GM19099 (cell line): Measurements from ENCODE around the gene CAPSL.

Experiments
- POLR2A ChIP-seq: IDR thresholded peaks from 3 replicates; pipeline ENCODE4 v1.6.1; 2011; ENCODE audit warnings: low read depth; ENCODE audit not compliant: insufficient read length; ENCODE audit errors: extremely low read depth

The CAPSL gene

GRCh38 chr5:35938568-35939227 lies at the start of gene CAPSL:
Gene CAPSL, minus strand, starts transcription at chr5:35938622. Its CDS starts 17,502 bp downstream, at chr5:35921120.
- no peak for TF ChIP-seq POLR2A

DNA sequence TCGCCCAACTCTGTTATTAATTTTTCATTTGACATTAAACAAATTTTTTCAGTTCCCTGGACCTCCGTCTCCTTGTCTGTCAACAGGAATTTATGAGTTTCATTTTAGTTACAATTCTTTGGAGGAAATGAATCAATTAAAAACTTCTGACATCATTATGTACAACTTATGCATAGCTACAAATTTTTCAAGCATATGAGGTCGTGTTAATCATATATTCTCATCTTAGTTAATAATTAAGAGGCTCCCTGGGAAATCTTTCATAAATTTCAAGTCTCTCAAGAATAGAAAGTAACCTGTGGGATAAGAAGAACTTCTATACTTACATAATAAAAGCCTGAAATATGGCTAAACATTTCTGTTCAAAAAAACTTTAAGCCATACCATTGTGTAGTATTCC lies 49.4 kb upstream of the CAPSL start:
- TF ChIP-seq POLR2A: no peak

DNA sequence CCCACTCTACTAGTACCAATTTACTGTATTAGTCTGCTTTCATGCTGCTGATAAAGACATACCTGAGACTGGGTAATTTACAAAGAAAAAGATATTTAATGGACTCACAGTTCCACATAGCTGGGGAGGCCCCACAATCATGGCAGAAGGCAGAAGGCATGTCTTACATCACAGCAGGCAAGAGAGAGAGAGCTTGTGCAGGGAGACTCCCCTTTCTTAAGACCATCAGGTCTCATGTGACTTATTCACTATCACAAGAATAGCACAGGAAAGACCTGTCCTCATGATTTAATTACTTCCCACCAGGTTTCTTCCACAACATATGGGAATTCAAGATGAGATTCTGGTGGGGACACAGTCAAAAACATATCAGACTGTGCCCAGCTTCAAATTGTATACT lies 41.3 kb upstream of the CAPSL start:
- TF ChIP-seq POLR2A: no peak

DNA sequence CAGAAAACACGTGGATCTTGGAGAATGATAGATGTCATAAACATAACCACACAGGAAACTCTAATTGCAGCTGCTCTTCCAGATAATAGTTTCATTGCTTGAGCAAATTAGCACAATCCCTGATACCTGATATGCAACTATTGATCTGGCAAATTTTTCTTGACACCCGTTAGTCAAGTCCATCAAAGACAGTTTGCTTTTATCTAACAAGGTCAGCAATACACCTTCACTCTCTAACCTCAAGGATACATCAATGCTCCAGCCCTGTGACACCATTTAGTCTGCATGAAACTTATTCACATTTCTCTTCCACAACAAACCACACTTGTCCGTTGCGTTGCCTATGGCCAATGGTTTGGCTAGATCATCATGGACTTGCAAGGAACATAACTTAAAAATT lies 36.1 kb upstream of the CAPSL start:
- TF ChIP-seq POLR2A: no peak

GRCh38 chr5:35971878-35972210 lies 33.4 kb upstream of the CAPSL start:
- TF ChIP-seq POLR2A: no peak

- TF ChIP-seq POLR2A: no peak
Observed at GRCh38 chr5:35971186-35971877, 32.9 kb upstream of the CAPSL start.

DNA sequence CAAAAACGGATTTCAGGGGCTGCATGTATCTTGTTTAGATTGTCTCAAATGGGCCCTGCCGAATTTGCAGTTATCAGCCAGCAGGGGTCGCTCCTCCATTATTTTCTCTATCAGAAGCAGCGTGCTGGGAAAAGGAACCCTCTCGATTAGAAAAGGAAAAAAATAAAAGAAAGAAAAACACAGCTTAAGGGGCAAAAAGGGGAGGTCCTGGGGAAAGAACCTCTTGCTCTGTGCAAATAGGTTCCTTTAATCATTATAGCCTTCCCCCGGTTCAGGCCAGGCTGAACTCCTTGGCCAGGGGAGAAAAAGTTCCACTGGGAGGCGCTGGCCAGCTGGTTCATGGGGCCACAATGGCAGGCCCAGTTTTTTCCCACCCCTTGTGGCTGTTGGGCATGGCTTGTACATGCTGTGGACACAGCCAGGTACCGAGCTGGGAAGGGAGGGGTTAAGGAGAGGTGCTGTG lies 25.0 kb upstream of the CAPSL start:
- TF ChIP-seq POLR2A: no peak

- no peak for TF ChIP-seq POLR2A
Observed at GRCh38 chr5:35960328-35960727, 21.9 kb upstream of the CAPSL start.

DNA sequence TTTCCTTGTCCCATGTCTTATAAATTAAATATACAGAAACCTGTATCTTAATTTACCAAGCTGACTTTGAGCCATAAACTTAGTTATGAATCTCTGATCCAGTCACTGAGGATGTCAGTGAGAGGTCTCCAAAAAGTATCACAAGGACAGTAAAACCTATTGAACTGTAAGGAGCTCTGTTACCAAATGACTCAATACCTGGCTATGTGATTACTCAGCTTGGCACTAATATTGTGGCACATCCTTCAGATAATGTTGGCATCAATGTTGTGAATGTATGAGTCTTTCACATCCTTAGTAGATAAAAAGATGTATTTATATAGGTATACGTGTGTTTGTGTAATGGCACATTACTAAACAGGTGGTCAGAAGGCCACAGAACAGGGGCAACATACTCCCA lies 18.0 kb upstream of the CAPSL start:
- no peak for TF ChIP-seq POLR2A

- TF ChIP-seq POLR2A: no peak
Observed at GRCh38 chr5:35954175-35954574, 15.8 kb upstream of the CAPSL start.

DNA sequence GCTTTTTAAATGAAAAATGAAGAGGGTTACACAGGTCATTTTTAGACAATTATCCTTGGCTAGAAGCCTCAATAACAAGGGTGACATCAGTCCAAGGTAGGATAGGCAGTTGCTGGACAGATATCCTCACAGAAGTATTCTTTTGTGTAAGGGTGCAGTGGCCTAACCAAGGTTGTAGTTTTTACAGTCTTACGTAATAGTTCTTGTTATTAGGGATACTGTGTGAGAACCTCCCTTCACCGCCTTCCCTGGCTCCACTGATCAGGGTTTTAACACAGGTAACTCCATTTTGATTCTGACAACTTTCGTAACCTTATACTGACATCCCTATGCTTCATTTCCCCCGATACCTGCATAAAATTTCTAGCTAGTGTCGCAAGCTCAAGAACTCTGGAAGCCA lies 8.7 kb upstream of the CAPSL start:
- no peak for TF ChIP-seq POLR2A

GRCh38 chr5:35939639-35940038 lies 1.2 kb upstream of the CAPSL start:
- no peak for TF ChIP-seq POLR2A

GRCh38 chr5:35926389-35927051 lies 11.9 kb downstream of the CAPSL start:
- no peak for TF ChIP-seq POLR2A

- TF ChIP-seq POLR2A: no peak
Observed at GRCh38 chr5:35924950-35925722, 13.3 kb downstream of the CAPSL start.

DNA sequence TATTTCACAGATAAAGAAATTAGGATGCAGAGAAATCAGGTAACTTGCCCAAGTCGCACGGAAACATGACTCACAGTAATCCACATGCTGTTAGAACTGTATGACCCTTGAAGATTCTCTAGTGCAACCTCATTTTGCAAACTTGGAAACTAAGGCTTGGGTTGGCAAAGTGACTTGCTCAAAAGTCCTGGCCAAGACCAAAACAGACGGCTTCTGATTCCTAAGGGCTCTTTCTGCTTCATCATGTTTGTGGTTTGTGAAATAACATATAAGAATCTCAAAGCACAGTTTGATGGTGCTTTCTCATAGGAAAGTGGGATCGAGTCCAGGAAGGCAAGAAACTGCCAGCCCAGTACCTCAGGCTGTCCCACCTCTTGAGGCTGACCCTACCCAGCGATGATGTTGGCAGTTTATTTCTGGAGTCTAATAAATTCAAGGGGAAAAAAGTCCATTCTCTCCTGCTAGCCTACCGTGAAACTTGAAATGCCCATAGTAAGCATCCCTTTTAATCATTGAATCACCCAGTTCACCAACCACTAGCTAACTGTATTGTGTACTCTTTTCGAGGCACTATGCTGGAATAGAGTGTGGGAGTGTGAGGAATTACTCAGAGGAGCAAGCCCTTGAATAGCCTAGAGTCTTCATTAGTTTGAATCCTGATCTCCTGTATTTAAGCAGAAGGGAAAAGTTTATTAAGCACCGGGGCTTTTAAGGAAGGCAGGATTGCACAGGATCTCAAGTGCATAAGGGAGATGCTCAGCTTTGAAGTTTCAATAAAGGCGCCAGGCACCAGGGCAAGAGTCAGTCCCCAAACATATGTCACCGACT lies 14.1 kb downstream of the CAPSL start:
- TF ChIP-seq POLR2A: no peak

DNA sequence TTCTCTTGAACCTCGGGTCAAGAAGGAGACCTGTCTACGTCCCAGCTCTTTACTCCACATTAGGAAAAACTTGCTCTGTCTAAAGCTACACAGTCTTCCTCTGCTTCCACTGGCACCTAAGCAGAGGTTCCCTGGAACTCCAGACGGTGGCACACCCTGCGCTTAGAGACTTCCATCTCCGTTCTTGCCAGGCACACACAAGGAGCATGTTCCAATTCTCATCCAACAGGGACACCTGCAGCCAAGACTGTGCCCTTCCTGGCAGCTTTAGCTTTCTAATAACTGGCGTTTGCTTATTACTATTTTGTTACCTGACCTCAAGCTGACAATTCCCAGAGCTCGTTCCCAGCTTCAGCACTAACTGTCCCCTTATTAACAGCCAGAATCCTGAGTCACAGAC lies 16.0 kb downstream of the CAPSL start:
- no peak for TF ChIP-seq POLR2A
